Activated B cell treated with CpG ODN at 0.5 μM for 24 hours (primary cell): ENCODE results near the gene CREBZF. TPM values are rescaled to one million over a fixed set of nuclear protein-coding genes. Genes with fewer than 3 reads are reported as not detected.
A peak's percentile ranks its signal among the peaks of the same experiment; 100 is the strongest.
"Not testable (repeated sequence)": the region's sequence is repeated elsewhere in the genome, so short reads cannot be mapped to it uniquely, and the experiment has no call there.

Experiments used
- ATAC-seq: fragments of 200-7000 bp; cut with Tn5 transposase; one replicate; pipeline ENCODE4 v1.10.0; 2021; ENCODE audit warnings: low read depth, mild to moderate bottlenecking, moderate library complexity
- CTCF ChIA-PET: fragments of 350-600 bp; sonication (Branson Sonifier 250); formaldehyde crosslinking; loops from one replicate; lab custom pipeline; 2021; ENCODE audit warnings: antibody characterized with exemption; lab: Charles Lee
- POLR2A ChIA-PET: fragments of 350-600 bp; sonication (Branson Sonifier 250); formaldehyde crosslinking; loops from one replicate; lab custom pipeline; 2021; ENCODE audit warnings: antibody characterized with exemption; lab: Charles Lee
- DNase-seq: peaks from one replicate; pipeline ENCODE4 v3.0.0; 2022
- H3K27ac Mint-ChIP-seq: one replicate; pipeline ENCODE4 v1.8.0; 2020; ENCODE audit warnings: mixed read lengths
- H3K27me3 Mint-ChIP-seq: one replicate; pipeline ENCODE4 v1.8.0; 2021; ENCODE audit warnings: mixed read lengths
- H3K36me3 Mint-ChIP-seq: one replicate; pipeline ENCODE4 v1.8.0; 2021; ENCODE audit warnings: low read depth, mixed read lengths
- H3K4me1 Mint-ChIP-seq: one replicate; pipeline ENCODE4 v1.8.0; 2021; ENCODE audit warnings: mixed read lengths
- H3K4me3 Mint-ChIP-seq: one replicate; pipeline ENCODE4 v1.8.0; 2020; ENCODE audit warnings: mild to moderate bottlenecking, mixed read lengths
- H3K9me3 Mint-ChIP-seq: one replicate; pipeline ENCODE4 v1.8.0; 2020; ENCODE audit warnings: mixed read lengths
- CTCF ChIP-seq: fragments of 200-600 bp; IDR thresholded peaks from one replicate; pipeline ENCODE4 v1.8.0; 2022; ENCODE audit warnings: antibody characterized with exemption, mild to moderate bottlenecking
- intact Hi-C: fragments of 100-400 bp; cut with micrococcal nuclease; formaldehyde crosslinking; loops from one replicate; pipeline ENCODE4 v1.15.1; 2024
- total RNA-seq: library from RNA; stranded (reverse); gene quantifications from 2 replicates; pipeline ENCODE4 v1.2.3, GENCODE V29; 2022

CREBZF gene
- total RNA-seq, 1 donor from 2014 or later: 60.3 TPM

GRCh38 chr11:85672105-85672902 lies 7.4 kb upstream of the CREBZF start:
- no peak for TF ChIP-seq CTCF
- POLR2A ChIA-PET: no interaction called here
- Mint-ChIP-seq H3K4me1 (no peaks in the 10 kb centered on the region), H3K27ac (no peak overlapping the region), H3K4me3 (no peak overlapping the region), H3K9me3 (peaks cover 7% of the 10 kb centered on the region), H3K27me3 (no peaks in the 10 kb centered on the region), H3K36me3 (no peaks in the 10 kb centered on the region)
- ATAC-seq (no peak), DNase-seq (no peak)
- CTCF ChIA-PET: no interaction called here
- intact Hi-C loops: no loop called here

DNA sequence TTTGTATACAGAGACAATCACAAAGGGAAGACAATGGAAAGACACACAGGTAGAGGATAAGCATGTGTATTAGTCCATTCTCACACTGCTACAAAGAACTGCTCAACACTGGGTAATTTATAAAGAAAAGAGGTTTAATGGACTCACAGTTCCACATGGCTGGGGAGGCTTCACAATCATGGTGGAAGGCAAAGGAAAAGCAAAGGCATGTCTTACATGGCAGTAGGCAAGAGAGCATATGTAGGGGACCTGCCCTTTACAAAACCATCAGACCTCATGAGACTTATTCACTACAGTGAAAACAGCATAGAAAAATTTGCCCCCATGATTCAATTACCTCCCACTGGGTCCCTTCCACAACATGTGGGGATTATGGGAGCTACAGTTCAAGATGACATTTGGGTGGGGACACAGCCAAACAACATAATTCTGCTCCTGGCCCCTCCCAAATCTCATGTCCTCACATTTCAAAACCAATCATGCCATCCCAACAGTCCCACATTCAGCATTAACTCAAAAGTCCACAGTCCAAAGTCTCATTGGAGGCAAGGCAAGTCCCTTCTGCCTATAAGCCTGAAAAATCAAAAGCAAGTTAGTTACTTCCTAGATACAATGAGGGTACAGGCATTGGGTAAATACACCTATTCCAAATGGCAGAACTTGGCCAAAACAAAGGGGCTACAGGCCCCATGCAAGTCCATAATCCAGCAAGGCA lies 6.2 kb upstream of the CREBZF start:
- CTCF ChIA-PET, POLR2A ChIA-PET, H3K4me3 Mint-ChIP-seq, H3K27ac Mint-ChIP-seq, DNase-seq, H3K9me3 Mint-ChIP-seq, H3K27me3 Mint-ChIP-seq, H3K36me3 Mint-ChIP-seq, intact Hi-C loops, H3K4me1 Mint-ChIP-seq, ATAC-seq: not testable (repeated sequence)

GRCh38 chr11:85668157-85668556 lies 3.2 kb upstream of the CREBZF start:
- ChIA-PET CTCF (no interaction called here), POLR2A (interaction anchor here (0.7 kb wide), 1 partner anchor 41 kb away, joined by 3 read pairs; the partner anchor contains the start of gene DLG2)
- no peak overlapping the region for H3K4me3 Mint-ChIP-seq
- TF ChIP-seq CTCF: no peak
- H3K27ac Mint-ChIP-seq: no peak overlapping the region
- ATAC-seq (no peak), DNase-seq (no peak)
- H3K36me3 Mint-ChIP-seq: peaks cover 12% of the 10 kb centered on the region
- H3K9me3 Mint-ChIP-seq: peaks cover 5% of the 10 kb centered on the region
- no peaks in the 10 kb centered on the region for H3K27me3 Mint-ChIP-seq
- intact Hi-C loops: loop anchor here (10.0 kb wide), 2 partner anchors 353 to 543 kb away; no protein-coding TSS in a partner anchor
- peaks cover 18% of the 10 kb centered on the region for H3K4me1 Mint-ChIP-seq

DNA sequence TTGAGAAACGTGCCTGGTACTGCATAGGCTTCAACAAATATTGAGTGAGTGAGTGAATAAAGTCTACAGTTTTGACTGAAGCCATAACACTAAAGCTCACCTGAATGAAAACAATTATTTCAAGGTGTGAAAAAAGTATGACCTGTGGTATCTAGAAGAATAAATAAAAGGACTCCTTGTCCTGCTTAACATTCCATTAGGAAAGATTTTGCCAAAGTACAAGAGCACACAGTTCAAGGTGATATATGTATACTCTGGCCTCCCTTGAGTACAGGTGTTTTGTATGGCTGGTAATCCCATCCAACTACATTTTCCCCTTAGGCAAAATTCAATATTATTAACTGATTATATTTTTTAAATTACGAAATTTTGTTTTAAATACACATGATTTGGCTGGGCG lies 1.8 kb upstream of the CREBZF start:
- Mint-ChIP-seq H3K27ac (no peak overlapping the region), H3K9me3 (no peaks in the 10 kb centered on the region), H3K36me3 (peaks cover 19% of the 10 kb centered on the region), H3K27me3 (no peaks in the 10 kb centered on the region), H3K4me1 (peaks cover 28% of the 10 kb centered on the region), H3K4me3 (no peak overlapping the region)
- intact Hi-C loops: loop anchor here (10.0 kb wide), 2 partner anchors 352 to 542 kb away; no protein-coding TSS in a partner anchor
- DNase-seq: no peak
- POLR2A ChIA-PET: no interaction called here
- CTCF ChIA-PET: no interaction called here
- no peak for ATAC-seq
- no peak for TF ChIP-seq CTCF

DNA sequence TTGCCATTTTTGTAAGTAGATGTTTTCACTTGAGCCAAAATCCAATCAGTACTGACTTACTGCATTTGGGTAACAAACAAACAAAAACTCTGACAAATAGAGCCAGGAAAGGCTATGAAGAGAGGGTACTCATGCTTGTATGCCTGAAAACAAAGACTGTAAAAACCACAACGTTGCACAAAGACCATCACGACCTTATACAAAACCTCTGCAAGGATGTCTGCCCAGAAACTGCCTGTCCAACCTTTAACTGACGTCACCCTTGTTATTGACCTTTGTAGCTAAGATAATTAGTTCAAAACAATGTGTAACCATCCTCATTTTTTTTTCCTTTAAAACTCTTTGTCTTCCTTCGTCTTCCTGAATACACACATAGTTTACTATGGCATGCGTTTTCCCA lies 804 bp upstream of the CREBZF start:
- intact Hi-C loops: loop anchor here (1.0 to 10.0 kb wide), 5 partner anchors 17 to 1372 kb away; partner anchors contain the start of genes HIKESHI and TMEM135
- peaks cover 37% of the 10 kb centered on the region for H3K4me1 Mint-ChIP-seq
- no peaks in the 10 kb centered on the region for H3K27me3 Mint-ChIP-seq
- ATAC-seq (no peak), DNase-seq (no peak)
- no peaks in the 10 kb centered on the region for H3K9me3 Mint-ChIP-seq
- POLR2A ChIA-PET: no interaction called here
- TF ChIP-seq CTCF: no peak
- no peak overlapping the region for H3K4me3 Mint-ChIP-seq
- peak overlapping the region; percentile 35 for H3K27ac Mint-ChIP-seq
- peaks cover 28% of the 10 kb centered on the region for H3K36me3 Mint-ChIP-seq
- CTCF ChIA-PET: no interaction called here
